GM23248 (cell line): ENCODE results near the gene FKTN. TPM values are rescaled to one million over a fixed set of nuclear protein-coding genes. Genes with fewer than 3 reads are reported as not detected.

Source experiments
- DNase-seq: peaks from one replicate; pipeline ENCODE4 v3.0.0-alpha.2; 2015
- H2AFZ ChIP-seq: fragments of 200-600 bp; sonication (generic); 2 replicates; pipeline ENCODE4 v1.6.1; 2016; ENCODE audit warnings: antibody characterized with exemption
- H3F3A ChIP-seq: fragments of 200-600 bp; sonication (generic); 2 replicates; pipeline ENCODE4 v1.6.1; 2016; ENCODE audit warnings: mild to moderate bottlenecking, antibody characterized with exemption, mixed run types; ENCODE audit not compliant: insufficient read depth
- H3K27ac ChIP-seq: fragments of 200-600 bp; sonication (generic); 2 replicates; pipeline ENCODE4 v1.5.1; 2016; ENCODE audit warnings: mild to moderate bottlenecking
- H3K27me3 ChIP-seq: fragments of 200-600 bp; sonication (generic); replicated peaks from 2 replicates; pipeline ENCODE4 v1.6.1; 2016; ENCODE audit warnings: mild to moderate bottlenecking; ENCODE audit not compliant: insufficient read depth
- H3K36me3 ChIP-seq: fragments of 200-600 bp; sonication (generic); 2 replicates; pipeline ENCODE4 v1.6.1; 2016; ENCODE audit warnings: low read depth, mild to moderate bottlenecking
- H3K4me1 ChIP-seq: fragments of 200-600 bp; sonication (generic); 2 replicates; pipeline ENCODE4 v1.6.1; 2016; ENCODE audit warnings: mild to moderate bottlenecking; ENCODE audit not compliant: insufficient read depth
- H3K4me2 ChIP-seq: fragments of 200-600 bp; sonication (generic); one replicate; pipeline ENCODE4 v1.6.1; 2016; ENCODE audit warnings: mild to moderate bottlenecking; ENCODE audit not compliant: unreplicated experiment
- H3K4me3 ChIP-seq: fragments of 200-600 bp; sonication (generic); 2 replicates; pipeline ENCODE4 v1.5.1; 2016; ENCODE audit warnings: mild to moderate bottlenecking
- H3K79me2 ChIP-seq: fragments of 200-600 bp; sonication (generic); 2 replicates; pipeline ENCODE4 v1.6.1; 2016; ENCODE audit warnings: mild to moderate bottlenecking; ENCODE audit not compliant: insufficient read depth
- H3K9ac ChIP-seq: fragments of 200-600 bp; sonication (generic); 2 replicates; pipeline ENCODE4 v1.6.1; 2016; ENCODE audit warnings: mild to moderate bottlenecking
- H3K9me2 ChIP-seq: fragments of 200-600 bp; sonication (generic); 2 replicates; pipeline ENCODE4 v1.6.1; 2016; ENCODE audit warnings: mixed run types, mild to moderate bottlenecking, moderate library complexity; ENCODE audit not compliant: insufficient read depth
- H3K9me3 ChIP-seq: fragments of 200-600 bp; sonication (generic); one replicate; pipeline ENCODE4 v1.6.1; 2017; ENCODE audit warnings: low read depth
- H4K20me1 ChIP-seq: fragments of 200-600 bp; sonication (generic); 2 replicates; pipeline ENCODE4 v1.6.0; 2016; ENCODE audit not compliant: insufficient read depth
- EZH2 ChIP-seq: fragments of 200-600 bp; sonication (generic); IDR thresholded peaks from 2 replicates; pipeline ENCODE4 v1.6.1; 2018; ENCODE audit warnings: antibody characterized with exemption, mild to moderate bottlenecking; ENCODE audit not compliant: insufficient read depth, poor library complexity, severe bottlenecking
- EZH2phosphoT487 ChIP-seq: fragments of 200-600 bp; sonication (generic); IDR thresholded peaks from 2 replicates; pipeline ENCODE4 v1.6.1; 2018; ENCODE audit warnings: antibody characterized with exemption, moderate library complexity, mild to moderate bottlenecking, low read depth; ENCODE audit not compliant: insufficient read depth
- WGBS, 2 experiments: methylation state at CpG; one replicate each; pipeline ENCODE4 v1.1.6; 2015 to 2017; ENCODE audit warnings: low lambda C conversion rate in 2 of 2, low coverage in 1 of 2; ENCODE audit errors: missing lambda C conversion rate in 2 of 2; 5-methylcytosine and 5-hydroxymethylcytosine counted together
- in situ Hi-C: fragments of 300-500 bp; cut with MboI; formaldehyde crosslinking; loops from 2 replicates; pipeline ENCODE4 v1.15.0; 2020
- polyA plus RNA-seq: library from polyadenylated mRNA; unstranded; fragments of >200 nt; fragmentation: Nextera tagmentation; extraction: Ambion mirVana; gene quantifications from 2 replicates; pipeline ENCODE4 v1.2.1, GENCODE V29; 2016
- total RNA-seq: library from RNA; depleted of rRNA; stranded (reverse); fragments of >200 nt; shearing (Covaris generic); gene quantifications from 2 replicates; pipeline ENCODE4 v1.2.3, GENCODE V29; 2014

Gene FKTN
- total and polyA plus RNA-seq, 2 experiments from 2014 or later: 13.9 to 40.7 TPM

DNA sequence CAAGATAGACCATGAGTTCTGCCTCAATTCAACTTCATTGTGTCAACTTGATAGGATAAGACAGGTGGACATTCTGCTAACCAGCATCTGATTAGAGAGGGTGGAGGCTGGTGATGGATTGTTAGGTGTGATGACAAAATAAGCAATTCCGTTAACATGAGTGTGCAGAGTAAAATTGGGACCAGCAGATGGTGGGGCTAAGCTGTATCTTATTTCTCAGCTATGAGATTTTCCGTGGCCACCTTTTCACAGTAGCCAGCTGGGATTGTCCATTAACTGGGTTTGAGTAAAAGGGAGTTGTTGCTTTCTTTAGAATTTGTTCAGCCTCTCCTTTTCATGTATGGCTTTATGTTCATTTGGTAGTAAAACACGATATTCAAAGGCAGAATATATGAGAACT lies 75.5 kb downstream of the FKTN start:
- H3K27ac ChIP-seq: no peak overlapping the region

DNA sequence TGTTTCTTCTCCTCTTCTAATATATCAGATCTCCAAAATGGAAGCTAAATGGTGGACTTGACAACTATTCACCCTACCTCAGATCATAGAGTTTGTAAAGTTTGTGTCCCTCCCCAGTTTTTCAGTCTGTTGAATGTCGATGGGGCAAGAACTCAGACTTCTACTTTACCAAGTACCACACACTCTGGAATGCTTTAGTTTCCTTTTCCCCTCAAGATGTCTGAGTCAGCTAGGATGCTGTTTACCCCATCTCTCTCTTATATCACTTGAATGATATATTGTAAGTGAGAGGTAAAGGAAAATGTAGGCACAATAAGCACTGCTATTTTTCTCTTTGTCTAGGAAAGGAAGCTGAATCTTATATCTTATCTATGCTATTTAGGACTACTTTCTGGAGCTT lies 78.4 kb downstream of the FKTN start:
- Histone ChIP-seq H4K20me1 (no peaks in the 10 kb centered on the region), H3F3A (no peaks in the 10 kb centered on the region), H3K4me2 (no peak overlapping the region), H3K9me3 (no peaks in the 10 kb centered on the region), H3K79me2 (no peaks in the 10 kb centered on the region), H3K4me1 (no peaks in the 10 kb centered on the region), H3K27me3 (no peaks in the 10 kb centered on the region), H2AFZ (no peak overlapping the region), H3K36me3 (peaks cover 5% of the 10 kb centered on the region; the same call in 1 of the 2 replicates), H3K9me2 (no peaks in the 10 kb centered on the region), H3K27ac (no peak overlapping the region), H3K4me3 (no peak overlapping the region), H3K9ac (no peak overlapping the region)
- 100% methylated on average over 1 of the region's 1 CpG for WGBS, 2 experiments
- in situ Hi-C loops: no loop called here
- TF ChIP-seq EZH2phosphoT487 (no peak), EZH2 (no peak)
- no peak for DNase-seq

More for the DNA sequence above, 75.5 kb downstream of the FKTN start:
- DNase-seq: no peak
- peaks cover 7% of the 10 kb centered on the region; the same call in 1 of the 2 replicates for H3K36me3 ChIP-seq
- WGBS, 2 experiments: 85 to 91% methylated on average over 3 of the region's 3 CpGs
- no peaks in the 10 kb centered on the region for H3K9me3 ChIP-seq
- no peak overlapping the region for H3K4me2 ChIP-seq
- no peaks in the 10 kb centered on the region for H4K20me1 ChIP-seq
- no peaks in the 10 kb centered on the region for H3K79me2 ChIP-seq
- TF ChIP-seq EZH2: no peak
- TF ChIP-seq EZH2phosphoT487: no peak
- no peak overlapping the region for H3K4me3 ChIP-seq
- no peaks in the 10 kb centered on the region for H3F3A ChIP-seq
- H3K27me3 ChIP-seq: no peaks in the 10 kb centered on the region
- no peaks in the 10 kb centered on the region for H3K4me1 ChIP-seq
- H2AFZ ChIP-seq: no peak overlapping the region
- in situ Hi-C loops: no loop called here
- H3K9me2 ChIP-seq: no peaks in the 10 kb centered on the region
- no peak overlapping the region for H3K9ac ChIP-seq

DNA sequence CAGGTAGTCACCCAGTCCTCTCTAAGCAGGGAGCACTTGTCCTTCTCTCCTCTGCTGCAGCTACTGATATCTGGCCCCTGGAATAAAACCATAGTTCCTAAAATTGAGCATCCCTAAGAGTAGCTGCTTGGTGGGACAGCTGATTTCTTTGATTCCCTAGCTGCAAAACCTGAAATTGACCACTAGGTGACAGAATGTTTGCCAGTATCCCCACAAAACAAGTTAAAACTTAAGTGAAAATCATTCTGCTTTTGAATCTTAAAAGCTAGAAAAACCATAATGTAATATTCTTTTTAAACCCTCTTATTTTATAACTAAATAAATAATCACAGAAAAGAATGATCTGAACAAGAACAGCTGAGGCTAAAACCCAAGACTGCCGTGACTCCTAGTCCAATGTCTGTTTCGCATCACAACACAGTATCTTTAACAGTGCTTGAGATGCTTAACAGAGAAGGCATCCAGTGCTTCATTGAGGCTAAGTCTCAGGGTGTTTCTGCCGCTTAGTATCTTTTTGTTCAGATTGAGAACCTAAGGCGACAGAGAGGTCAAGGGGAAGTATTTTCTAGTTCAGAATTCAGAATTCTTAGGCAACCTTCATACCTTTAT lies 80.0 kb downstream of the FKTN start:
- in situ Hi-C loops: no loop called here
- DNase-seq: peak; percentile 16
- no peak overlapping the region for H3K4me3 ChIP-seq

DNA sequence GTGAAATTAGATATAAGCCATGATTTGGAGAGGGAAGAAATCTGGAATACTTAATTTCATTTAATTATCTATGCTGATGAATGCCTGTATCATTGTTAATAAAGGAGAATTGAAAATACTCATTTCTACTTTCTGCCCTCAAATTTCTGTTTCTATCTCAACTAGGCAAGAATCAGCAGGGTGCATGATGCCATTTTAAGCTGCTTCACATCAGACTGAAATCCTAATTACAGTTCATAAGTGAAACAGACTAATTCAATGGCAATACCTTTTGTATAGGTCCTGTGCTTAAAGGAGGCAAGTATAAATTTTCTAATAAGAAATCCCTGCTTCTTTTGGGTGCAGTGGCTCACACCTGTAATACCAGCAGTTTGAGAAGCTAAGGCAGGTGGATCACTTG lies 82.0 kb downstream of the FKTN start:
- Histone ChIP-seq H3K27me3 (no peaks in the 10 kb centered on the region), H2AFZ (no peak overlapping the region), H3K9me3 (no peaks in the 10 kb centered on the region), H3K4me2 (no peak overlapping the region), H3F3A (no peaks in the 10 kb centered on the region), H3K4me1 (no peaks in the 10 kb centered on the region), H3K9me2 (no peaks in the 10 kb centered on the region), H3K4me3 (no peak overlapping the region), H4K20me1 (no peaks in the 10 kb centered on the region), H3K36me3 (peaks cover 11% of the 10 kb centered on the region; the same call in 1 of the 2 replicates), H3K79me2 (no peaks in the 10 kb centered on the region), H3K9ac (no peak overlapping the region), H3K27ac (no peak overlapping the region)
- in situ Hi-C loops: no loop called here
- DNase-seq: no peak
- TF ChIP-seq EZH2phosphoT487: no peak
- TF ChIP-seq EZH2: no peak

More for the DNA sequence above, 80.0 kb downstream of the FKTN start:
- H3K27me3 ChIP-seq: no peaks in the 10 kb centered on the region
- H3K9ac ChIP-seq: no peak overlapping the region
- no peaks in the 10 kb centered on the region for H3K4me1 ChIP-seq
- H4K20me1 ChIP-seq: no peaks in the 10 kb centered on the region
- 98 to 99% methylated on average over 4 of the region's 4 CpGs for WGBS, 2 experiments
- H3F3A ChIP-seq: no peaks in the 10 kb centered on the region
- no peak overlapping the region for H3K27ac ChIP-seq
- no peaks in the 10 kb centered on the region for H3K9me3 ChIP-seq
- H3K4me2 ChIP-seq: no peak overlapping the region
- H3K36me3 ChIP-seq: peaks cover 11% of the 10 kb centered on the region; the same call in 1 of the 2 replicates
- H3K79me2 ChIP-seq: no peaks in the 10 kb centered on the region
- H2AFZ ChIP-seq: no peak overlapping the region
- no peaks in the 10 kb centered on the region for H3K9me2 ChIP-seq
- TF ChIP-seq EZH2 (no peak), EZH2phosphoT487 (no peak)

DNA sequence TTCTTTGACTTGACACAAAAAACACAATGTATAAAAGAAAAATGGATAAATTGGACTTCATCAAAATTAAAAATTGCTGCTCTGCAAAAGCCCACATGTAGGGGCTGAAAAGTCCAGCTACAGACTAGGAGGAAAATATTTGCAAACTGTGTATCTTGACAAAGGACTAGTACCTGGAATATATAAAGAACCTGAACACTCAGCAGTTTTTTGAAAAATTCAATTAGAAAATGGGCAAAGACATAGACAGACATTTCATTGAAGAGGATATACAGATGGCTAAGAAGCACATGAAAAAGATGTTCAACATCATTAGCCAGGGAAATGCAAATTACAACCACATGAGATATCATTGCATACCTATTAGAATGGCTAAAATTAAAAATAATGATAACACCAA lies 85.9 kb downstream of the FKTN start:
- Histone ChIP-seq H4K20me1 (no peaks in the 10 kb centered on the region), H3K9ac (no peak overlapping the region), H3K79me2 (no peaks in the 10 kb centered on the region), H3K4me3 (no peak overlapping the region), H3K4me2 (no peak overlapping the region), H3K9me2 (no peaks in the 10 kb centered on the region), H3F3A (no peaks in the 10 kb centered on the region), H3K27ac (no peak overlapping the region), H3K36me3 (0 out of 2 replicates have a peak, but pooled peaks cover 11% of the 10 kb centered on the region), H3K27me3 (no peaks in the 10 kb centered on the region), H2AFZ (no peak overlapping the region), H3K4me1 (no peaks in the 10 kb centered on the region), H3K9me3 (no peaks in the 10 kb centered on the region)
- no peak for DNase-seq
- in situ Hi-C loops: no loop called here
- TF ChIP-seq EZH2 (no peak), EZH2phosphoT487 (no peak)
